GM18519 (cell line): ENCODE measurements around the gene EZR.
A peak's percentile ranks its signal among the peaks of the same experiment; 100 is the strongest.
"Not testable (repeated sequence)": the region's sequence is repeated elsewhere in the genome, so short reads cannot be mapped to it uniquely, and the experiment has no call there.

Experiments
- ATAC-seq: cut with Tn5 transposase; IDR thresholded peaks from one replicate; pipeline ENCODE4 v1.9.1; 2021; ENCODE audit warnings: mild to moderate bottlenecking, moderate library complexity; ENCODE audit not compliant: unreplicated experiment, low FRiP score

The EZR gene

GRCh38 chr6:158799051-158799792 lies 19.9 kb downstream of the EZR start:
- no peak for ATAC-seq

DNA sequence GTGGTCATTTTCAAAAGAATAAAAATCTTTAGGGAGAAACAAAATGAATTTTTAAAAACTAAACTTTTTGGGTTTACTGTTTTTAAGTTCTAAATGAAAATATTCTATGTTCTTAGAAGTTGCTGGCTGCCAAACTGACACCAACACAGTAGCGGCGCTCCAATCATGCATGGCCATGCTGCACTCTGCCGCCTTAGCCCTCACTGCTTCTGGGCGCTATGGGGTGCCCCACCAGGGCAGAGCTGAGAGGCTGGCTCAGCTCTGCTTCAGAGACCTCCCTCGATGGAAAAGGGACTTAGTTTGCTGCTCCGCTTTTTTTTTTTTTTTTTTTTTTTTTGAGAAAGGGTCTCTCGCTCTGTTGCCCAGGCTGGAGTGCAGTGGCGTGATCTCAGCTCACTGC lies 20.9 kb downstream of the EZR start:
- no peak for ATAC-seq

DNA sequence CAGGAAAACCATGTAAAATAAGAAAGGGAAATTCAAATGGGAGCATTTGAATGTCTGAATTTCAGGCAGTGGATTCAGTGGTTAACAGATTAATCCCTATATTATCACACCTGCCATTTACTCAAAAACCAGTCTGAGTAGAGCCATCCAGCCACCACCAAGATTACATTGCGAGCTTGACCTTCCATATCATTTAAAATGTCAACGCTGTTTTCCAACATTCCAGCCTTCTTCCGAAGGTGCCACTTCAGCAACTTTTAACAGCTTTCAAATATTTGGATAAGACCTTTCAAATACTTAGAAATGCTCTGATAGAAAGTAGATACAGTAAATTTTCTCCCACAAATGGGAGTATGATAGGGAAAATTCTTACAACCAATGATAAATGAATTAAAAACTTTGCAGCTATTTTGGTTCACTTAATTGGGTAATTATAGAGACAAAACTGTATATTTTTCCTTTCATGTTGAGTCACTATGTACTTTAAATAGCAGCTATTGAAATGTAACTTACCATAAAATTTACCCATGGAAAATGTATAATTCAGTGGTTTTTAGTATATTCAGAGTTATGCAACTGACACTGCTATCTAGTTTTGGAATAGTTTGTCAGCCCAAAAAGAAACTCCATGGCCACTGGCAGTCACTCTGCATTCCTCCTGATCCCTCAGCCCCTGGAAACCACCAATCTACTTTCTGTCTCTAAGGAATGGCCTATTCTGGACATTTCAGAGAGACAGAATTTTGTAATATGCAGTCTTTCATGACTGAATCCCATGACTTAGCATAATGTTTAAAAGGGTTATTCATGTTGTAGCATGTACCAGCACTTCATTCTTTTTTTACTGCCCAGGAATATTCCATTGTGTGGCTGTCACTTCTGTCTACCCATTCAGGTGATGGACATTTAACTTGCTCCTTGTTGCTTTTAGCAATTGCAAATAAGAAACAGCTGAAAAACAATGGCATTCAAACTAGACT lies 21.5 kb downstream of the EZR start:
- ATAC-seq: no peak

DNA sequence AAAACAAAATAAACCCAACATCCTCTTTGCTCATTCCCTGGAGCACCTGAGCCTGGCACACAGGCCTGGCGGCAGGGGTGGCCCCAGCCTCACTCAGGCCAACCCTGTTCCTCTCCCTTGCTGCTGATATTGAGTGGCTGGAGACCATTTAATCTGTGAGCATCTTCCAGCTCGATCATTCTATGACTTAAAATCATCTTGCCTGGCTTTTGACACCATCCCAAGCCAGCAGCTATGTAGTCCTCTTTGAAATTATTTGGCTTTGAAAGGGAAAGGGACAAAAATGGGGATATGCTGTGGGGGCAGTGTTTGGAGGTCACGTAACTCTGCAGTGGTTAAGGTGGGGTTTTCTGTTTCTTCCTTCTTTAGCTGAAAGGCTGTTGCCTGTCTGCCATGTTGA lies 22.8 kb downstream of the EZR start:
- ATAC-seq: no peak

DNA sequence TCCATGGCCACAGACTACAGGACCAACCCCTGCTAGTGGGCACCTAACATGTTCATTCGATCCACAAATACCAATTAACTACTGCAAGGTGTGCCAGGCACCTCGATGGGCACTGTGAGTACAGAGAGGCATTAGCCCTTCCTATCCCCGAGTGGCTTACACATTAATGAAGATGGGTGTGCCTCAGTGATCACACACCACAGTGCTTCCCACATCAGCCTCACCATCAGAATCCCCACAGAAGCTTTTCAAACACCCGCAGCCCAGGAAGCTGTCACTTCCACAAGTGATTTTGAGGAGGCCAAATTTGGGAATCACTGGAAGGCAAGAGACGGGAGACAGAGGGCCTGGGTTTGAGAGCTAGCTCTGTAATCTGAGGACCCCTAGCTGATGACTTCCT lies 23.7 kb downstream of the EZR start:
- ATAC-seq: no peak

- ATAC-seq: peak; percentile 55
Observed at GRCh38 chr6:158793432-158793831, 25.7 kb downstream of the EZR start.

DNA sequence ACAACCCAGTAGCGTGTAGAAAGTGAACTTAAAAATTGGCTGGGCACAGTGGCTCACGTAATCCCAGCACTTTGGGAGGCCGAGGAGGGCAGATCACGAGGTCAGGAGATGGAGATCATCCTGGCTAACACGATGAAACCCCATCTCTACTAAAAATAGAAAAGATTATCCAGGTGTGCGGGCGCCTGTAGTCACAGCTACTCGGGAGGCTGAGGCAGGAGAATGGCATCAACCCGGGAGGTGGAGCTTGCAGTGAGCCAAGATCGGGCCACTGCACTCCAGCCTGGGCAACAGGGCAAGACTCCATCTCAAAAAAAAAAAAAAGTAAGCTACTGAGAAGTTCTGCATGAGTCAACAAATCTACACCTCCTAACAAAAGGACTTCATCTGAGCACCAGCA lies 26.7 kb downstream of the EZR start:
- not testable (repeated sequence) for ATAC-seq

GRCh38 chr6:158791274-158791855 lies 27.8 kb downstream of the EZR start:
- no peak for ATAC-seq

GRCh38 chr6:158789115-158789917 lies 29.9 kb downstream of the EZR start:
- ATAC-seq: no peak

DNA sequence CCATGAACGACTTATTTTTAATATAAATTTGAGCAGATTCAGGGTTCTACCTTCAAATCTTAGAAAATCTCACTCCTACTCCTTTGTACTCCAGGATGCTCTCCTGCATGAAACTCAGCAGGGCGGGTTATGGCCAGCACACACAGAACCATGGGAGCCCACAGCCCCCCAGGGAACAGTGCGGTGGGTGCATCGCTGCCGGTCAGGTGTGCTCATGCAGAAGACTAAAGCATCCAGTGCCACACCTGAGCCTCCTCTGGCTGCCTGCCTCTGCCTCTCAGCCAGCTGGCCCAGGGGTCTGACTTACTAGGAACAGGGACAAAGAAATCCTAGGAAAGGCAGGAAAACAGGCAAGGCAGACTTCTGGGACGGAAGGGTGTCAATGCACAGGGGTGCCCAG lies 31.8 kb downstream of the EZR start:
- no peak for ATAC-seq

DNA sequence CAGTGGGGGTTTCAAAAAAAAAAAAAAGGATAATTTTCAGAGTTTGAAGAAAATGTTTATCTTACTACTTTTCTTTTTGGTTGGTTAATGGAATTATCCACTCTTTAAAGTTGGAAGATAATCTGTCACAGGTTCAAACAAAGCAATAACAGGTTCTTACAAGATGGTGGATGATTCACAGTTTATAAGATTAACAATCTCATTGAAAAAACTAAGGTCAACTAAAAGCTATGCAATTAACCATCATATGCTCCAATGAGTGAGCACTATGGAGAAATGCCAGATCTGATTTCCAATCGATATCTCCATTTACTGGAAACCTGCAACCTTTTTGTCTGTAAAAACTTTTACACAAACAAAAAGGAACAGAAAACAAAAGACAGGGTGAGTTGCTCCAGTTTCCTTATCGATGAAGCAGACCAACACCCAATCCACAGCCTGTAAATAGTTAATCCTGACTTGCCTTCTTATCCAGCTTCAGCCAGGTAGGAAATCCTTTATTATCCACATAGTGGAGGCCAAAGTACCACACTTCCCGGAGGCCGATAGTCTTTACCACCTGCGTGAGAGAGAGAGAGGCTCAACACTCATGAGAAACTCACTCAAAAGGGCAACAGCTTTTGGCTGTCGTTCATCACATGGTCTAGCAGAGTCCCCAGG lies 32.4 kb downstream of the EZR start:
- no peak for ATAC-seq

DNA sequence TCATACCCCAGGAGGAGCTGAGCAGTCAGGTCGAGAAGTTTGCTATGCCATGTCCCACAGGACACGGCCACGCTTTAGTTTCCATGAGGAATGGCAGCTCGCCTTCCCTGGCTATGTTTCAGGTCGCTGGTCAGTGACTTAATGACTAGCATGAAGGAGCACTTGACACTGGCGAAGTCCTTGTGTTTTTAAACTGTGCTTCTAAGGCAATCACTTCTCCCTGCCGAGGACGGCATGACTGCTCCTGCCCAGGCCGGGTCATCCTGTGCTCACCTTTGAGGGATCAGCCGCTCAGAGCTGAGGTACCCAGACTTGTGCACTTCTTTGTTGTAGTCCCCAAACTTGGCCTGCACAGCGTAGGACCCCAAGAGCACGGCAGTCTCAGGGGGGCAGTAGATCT lies 34.1 kb downstream of the EZR start:
- no peak for ATAC-seq

DNA sequence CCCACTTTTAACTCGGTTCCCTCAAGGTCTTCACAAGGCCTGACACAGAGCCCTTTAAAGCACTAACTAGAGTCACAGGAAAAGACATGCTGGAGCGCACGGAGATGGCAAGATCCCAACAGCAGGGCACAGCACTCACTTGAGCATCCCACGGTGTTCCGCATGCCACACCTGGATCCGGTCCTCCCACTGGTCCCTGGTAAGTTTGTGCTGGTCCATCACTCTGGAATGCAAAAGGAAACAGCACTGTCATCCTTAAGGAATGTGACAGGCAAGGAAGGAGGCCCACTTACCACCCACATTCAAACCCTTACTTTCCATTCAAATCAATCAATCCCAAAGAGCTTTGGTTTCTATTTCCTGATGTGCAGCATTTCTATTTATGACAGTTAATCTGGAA lies 34.7 kb downstream of the EZR start:
- ATAC-seq: no peak

DNA sequence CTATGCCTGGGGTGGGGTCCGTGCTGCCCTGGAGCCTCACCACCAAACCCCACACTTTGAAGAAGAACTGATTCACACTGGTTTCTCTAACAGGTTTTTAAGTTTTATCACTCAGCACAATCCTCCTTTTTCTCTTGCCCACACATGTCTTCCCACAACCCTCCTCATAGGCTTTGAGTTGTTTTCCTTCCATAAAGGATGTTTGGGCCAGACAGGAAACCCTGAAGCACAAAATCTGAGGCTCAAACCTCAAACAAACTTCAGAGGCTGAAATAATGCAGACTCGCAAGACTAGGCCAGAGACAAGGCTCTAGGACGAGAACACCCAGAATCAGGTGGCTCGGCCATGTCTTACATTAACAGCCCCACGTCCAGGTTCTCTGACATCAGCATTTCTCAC lies 35.3 kb downstream of the EZR start:
- no peak for ATAC-seq

GRCh38 chr6:158783167-158783450 lies 36.1 kb downstream of the EZR start:
- ATAC-seq: no peak

DNA sequence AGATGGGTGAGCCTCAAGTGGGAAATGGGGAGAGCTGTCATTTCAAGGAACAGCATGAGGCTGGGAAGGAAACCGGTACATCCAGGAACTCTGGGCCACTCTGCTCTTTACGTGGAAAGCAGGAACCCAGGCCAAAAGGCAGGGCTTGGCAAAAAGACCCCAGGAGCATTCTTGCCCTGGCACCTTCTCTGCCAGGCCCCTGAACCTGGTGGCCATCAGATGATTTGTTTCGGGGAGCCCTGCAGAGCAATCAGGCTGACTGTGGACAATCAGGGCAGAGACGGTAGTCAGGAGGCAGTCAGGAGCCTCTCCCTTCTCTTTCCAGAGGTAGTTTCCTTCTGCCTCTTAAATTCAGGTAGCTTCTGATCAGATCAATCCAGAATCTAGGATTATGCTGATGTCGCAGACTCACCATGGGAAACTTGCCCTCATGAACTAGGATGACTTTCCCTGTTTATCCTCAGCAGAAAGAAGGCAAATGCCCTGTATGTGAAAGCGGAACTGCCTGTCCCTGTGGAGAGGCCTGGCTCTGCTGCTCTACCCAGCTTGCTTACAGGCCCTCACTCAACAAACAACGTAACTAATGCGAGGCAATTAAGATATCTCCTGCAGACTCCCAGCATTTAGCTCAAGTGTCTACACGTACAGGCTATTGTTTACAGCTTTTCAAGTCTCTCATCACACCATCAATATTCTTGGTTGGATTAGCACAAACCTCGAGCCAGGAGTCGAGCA lies 36.6 kb downstream of the EZR start:
- no peak for ATAC-seq

DNA sequence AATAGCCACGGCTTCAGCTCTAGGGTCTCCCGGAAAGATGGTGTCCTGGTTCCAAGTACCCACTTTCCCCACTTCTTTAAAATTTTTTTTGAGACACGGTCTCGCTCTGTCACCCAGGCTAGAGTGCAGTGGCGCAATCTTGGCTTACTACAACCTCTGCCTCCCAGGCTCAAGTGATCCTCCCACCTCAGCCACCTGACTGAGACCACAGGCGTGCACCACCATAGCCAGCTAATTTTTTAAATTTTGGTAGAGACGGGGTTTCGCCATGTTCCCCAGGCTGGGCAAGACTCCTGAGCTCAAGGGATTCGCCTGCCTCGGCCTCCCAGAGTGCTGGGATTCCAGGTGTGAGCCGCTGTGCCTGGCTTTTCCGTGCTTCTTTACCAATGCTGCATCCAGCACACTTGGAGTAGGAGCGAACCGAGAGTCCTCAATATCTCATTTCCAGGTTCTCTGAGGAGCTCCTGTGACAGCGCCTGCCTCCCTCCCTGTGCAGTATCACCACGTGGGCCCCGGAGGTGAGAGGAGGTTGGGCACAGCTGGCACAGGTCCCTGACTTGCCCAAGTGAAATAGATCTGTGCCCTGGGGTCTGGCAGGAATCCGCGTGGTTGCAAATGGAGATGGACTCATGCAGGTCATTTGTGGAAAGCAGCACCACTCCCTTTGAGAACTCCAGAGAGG lies 37.3 kb downstream of the EZR start:
- ATAC-seq: no peak

GRCh38 chr6:158780988-158781691 lies 38.0 kb downstream of the EZR start:
- ATAC-seq: no peak
